ENCODE data around the gene WNT2B.

DNA sequence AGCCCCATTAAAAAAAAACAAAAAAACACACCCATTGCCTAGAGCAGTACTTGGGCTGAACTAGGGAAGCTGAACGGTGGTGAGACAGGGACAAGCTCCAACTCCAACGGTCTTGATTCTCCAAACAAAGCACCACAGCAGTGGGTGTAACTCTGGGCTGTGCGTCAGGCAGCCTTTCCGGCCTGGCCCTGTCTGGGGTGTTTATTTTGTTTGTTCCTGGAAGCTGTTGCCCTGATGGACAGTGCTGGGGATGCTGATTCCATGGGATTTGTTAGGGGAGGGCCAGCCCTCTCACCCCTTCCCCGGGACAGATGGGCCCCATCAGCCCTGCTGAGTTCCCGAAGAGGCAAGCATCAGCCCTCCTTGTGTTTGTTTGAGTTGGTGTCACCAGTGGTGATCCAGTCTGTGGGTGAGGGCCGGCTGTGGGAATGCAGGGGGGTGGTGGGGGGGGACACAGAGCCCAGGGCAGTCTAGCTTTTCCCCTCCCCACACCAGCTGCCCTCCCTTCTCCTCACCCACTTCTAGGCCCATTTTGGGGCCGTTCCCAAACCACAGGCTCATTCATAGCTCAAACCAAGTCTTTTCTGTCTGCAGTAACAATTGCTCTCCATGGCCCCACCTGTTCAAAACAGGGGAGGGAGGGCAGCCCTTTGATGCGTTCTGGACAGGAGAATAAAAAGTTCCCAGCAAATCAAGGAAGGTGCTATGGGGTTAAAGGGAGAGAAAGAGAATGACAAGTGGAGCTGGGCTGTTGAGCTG lies 4.5 kb downstream of the WNT2B start:
- TF ChIP-seq CREB5 (CRISPR knock-in tag; IDR thresholded peaks at IDR 0.05; ENCODE audit: low read depth) (no peak), ISL1 (CRISPR knock-in tag; IDR thresholded peaks at IDR 0.05) (no peak), BACH2 (CRISPR knock-in tag; IDR thresholded peaks at IDR 0.05; ENCODE audit: borderline replicate concordance) (no peak), SNAI2 (CRISPR knock-in tag; IDR thresholded peaks at IDR 0.05) (no peak), ARNTL (CRISPR knock-in tag; IDR thresholded peaks at IDR 0.05; ENCODE audit: borderline replicate concordance, low read depth) (no peak), ZNF8 (CRISPR knock-in tag; IDR thresholded peaks at IDR 0.05) (no peak), ZNF565 (CRISPR knock-in tag; conservative IDR thresholded peaks at IDR 0.05; ENCODE audit: low read depth) (no peak)
- TF ChIP-seq, protein P1, sequence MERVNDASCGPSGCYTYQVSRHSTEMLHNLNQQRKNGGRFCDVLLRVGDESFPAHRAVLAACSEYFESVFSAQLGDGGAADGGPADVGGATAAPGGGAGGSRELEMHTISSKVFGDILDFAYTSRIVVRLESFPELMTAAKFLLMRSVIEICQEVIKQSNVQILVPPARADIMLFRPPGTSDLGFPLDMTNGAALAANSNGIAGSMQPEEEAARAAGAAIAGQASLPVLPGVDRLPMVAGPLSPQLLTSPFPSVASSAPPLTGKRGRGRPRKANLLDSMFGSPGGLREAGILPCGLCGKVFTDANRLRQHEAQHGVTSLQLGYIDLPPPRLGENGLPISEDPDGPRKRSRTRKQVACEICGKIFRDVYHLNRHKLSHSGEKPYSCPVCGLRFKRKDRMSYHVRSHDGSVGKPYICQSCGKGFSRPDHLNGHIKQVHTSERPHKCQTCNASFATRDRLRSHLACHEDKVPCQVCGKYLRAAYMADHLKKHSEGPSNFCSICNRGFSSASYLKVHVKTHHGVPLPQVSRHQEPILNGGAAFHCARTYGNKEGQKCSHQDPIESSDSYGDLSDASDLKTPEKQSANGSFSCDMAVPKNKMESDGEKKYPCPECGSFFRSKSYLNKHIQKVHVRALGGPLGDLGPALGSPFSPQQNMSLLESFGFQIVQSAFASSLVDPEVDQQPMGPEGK (CRISPR knock-in tag; IDR thresholded peaks at IDR 0.05; ENCODE audit: borderline replicate concordance): no peak

Data from SK-N-SH treated with all-trans-retinoic acid at 6 μM for 48 hours (cell line).